Liver (tissue), 9 donors: ENCODE results near the gene PWWP2A. TPM values are rescaled to one million over a fixed set of nuclear protein-coding genes. Genes with fewer than 3 reads are reported as not detected.
"Not testable (repeated sequence)": the region's sequence is repeated elsewhere in the genome, so short reads cannot be mapped to it uniquely, and the experiment has no call there.

Source experiments
- DNase-seq: peaks from one replicate; pipeline ENCODE4 v3.0.0-alpha.2; 2017; ENCODE audit warnings: low spot score
- H3K27ac ChIP-seq, 2 donors: one replicate each; pipeline ENCODE4 v1.7.0; 2013; ENCODE audit warnings: inconsistent platforms in 2 of 2, low read length in 2 of 2, control low read depth in 1 of 2, low read depth in 1 of 2, mild to moderate bottlenecking in 1 of 2
- H3K27me3 ChIP-seq, 4 donors: one replicate each; pipeline versions ENCODE4 v1.6.1 to v1.7.0; 2013; ENCODE audit warnings: low read length in 3 of 4, inconsistent platforms in 1 of 4, mild to moderate bottlenecking in 1 of 4, moderate library complexity in 1 of 4; ENCODE audit not compliant: control insufficient read depth in 4 of 4, insufficient read depth in 4 of 4
- H3K36me3 ChIP-seq, 4 donors: one replicate each; pipeline versions ENCODE4 v1.6.1 to v1.7.0; 2013; ENCODE audit warnings: low read length in 3 of 4, mild to moderate bottlenecking in 3 of 4, low read depth in 1 of 4, moderate library complexity in 1 of 4; ENCODE audit not compliant: control insufficient read depth in 4 of 4, insufficient read depth in 3 of 4
- H3K4me1 ChIP-seq, 4 donors: one replicate each; pipeline versions ENCODE4 v1.6.1 to v1.7.0; 2013; ENCODE audit warnings: low read length in 3 of 4, mild to moderate bottlenecking in 3 of 4, moderate library complexity in 1 of 4; ENCODE audit not compliant: control insufficient read depth in 4 of 4, insufficient read depth in 4 of 4
- H3K4me3 ChIP-seq, 3 donors: one replicate each; pipeline versions ENCODE4 v1.6.1 to v1.7.0; 2013; ENCODE audit warnings: low read length in 3 of 3, control low read depth in 1 of 3, low read depth in 1 of 3, mild to moderate bottlenecking in 1 of 3
- H3K9ac ChIP-seq, 2 donors: one replicate each; pipeline ENCODE4 v1.7.0; 2013; ENCODE audit warnings: low read length in 2 of 2, mild to moderate bottlenecking in 2 of 2, moderate library complexity in 2 of 2, control low read depth in 1 of 2, low read depth in 1 of 2
- H3K9me3 ChIP-seq, 4 donors: one replicate each; pipeline versions ENCODE4 v1.6.1 to v1.7.0; 2013; ENCODE audit warnings: low read length in 3 of 4; ENCODE audit not compliant: control insufficient read depth in 4 of 4
- ATF3 ChIP-seq: IDR thresholded peaks from 2 replicates; pipeline ENCODE4 v1.6.1; 2016; ENCODE audit warnings: antibody characterized with exemption
- CTCF ChIP-seq: fragments of 150-350 bp; IDR thresholded peaks from 2 replicates; pipeline ENCODE4 v1.5.1; 2017; ENCODE audit warnings: improper control_type of control experiment, low read depth, low read length; ENCODE audit not compliant: missing input control
- EGR1 ChIP-seq, 2 donors: IDR thresholded peaks; 2 replicates each; pipeline ENCODE4 v1.6.1; 2016 to 2018; ENCODE audit warnings: antibody characterized with exemption in 2 of 2, low read depth in 2 of 2
- FOXA1 ChIP-seq: IDR thresholded peaks from 2 replicates; pipeline ENCODE4 v1.6.1; 2016; ENCODE audit warnings: antibody characterized with exemption
- FOXA2 ChIP-seq: IDR thresholded peaks from 2 replicates; pipeline ENCODE4 v1.6.1; 2016; ENCODE audit warnings: antibody characterized with exemption
- HNF4A ChIP-seq, 2 donors: conservative IDR thresholded peaks; 2 replicates each; pipeline ENCODE4 v1.6.1; 2016; ENCODE audit warnings: antibody characterized with exemption in 2 of 2, mild to moderate bottlenecking in 2 of 2
- HNF4G ChIP-seq: IDR thresholded peaks from 2 replicates; pipeline ENCODE4 v1.6.1; 2016; ENCODE audit warnings: antibody characterized with exemption
- NR2F2 ChIP-seq: IDR thresholded peaks from 2 replicates; pipeline ENCODE4 v1.6.1; 2016; ENCODE audit warnings: antibody characterized with exemption
- RAD21 ChIP-seq, 2 donors: IDR thresholded peaks; 2 replicates each; pipeline ENCODE4 v1.6.1; 2016; ENCODE audit warnings: antibody characterized with exemption in 2 of 2, mild to moderate bottlenecking in 2 of 2
- REST ChIP-seq: IDR thresholded peaks from 2 replicates; pipeline ENCODE4 v1.6.1; 2016; ENCODE audit warnings: antibody characterized with exemption, mild to moderate bottlenecking
- RXRA ChIP-seq, 2 donors: IDR thresholded peaks; 2 replicates each; pipeline ENCODE4 v1.6.1; 2017 to 2018; ENCODE audit warnings: antibody characterized with exemption in 2 of 2, mild to moderate bottlenecking in 1 of 2
- SP1 ChIP-seq: IDR thresholded peaks from 2 replicates; pipeline ENCODE4 v1.6.1; 2018; ENCODE audit warnings: antibody characterized with exemption, mild to moderate bottlenecking
- TAF1 ChIP-seq: conservative IDR thresholded peaks from 2 replicates; pipeline ENCODE4 v1.6.1; 2016; ENCODE audit warnings: antibody characterized with exemption, mild to moderate bottlenecking
- YY1 ChIP-seq: IDR thresholded peaks from 2 replicates; pipeline ENCODE4 v1.6.1; 2016; ENCODE audit warnings: antibody characterized with exemption, mild to moderate bottlenecking
- ZBTB33 ChIP-seq: IDR thresholded peaks from 2 replicates; pipeline ENCODE4 v1.6.1; 2016; ENCODE audit warnings: antibody characterized with exemption
- WGBS: extraction: QIAGEN DNeasy Blood & Tissue Kit; methylation state at CpG from one replicate; pipeline ENCODE4 v1.1.7; 2013; 5-methylcytosine and 5-hydroxymethylcytosine counted together
- polyA plus RNA-seq, 2 donors: library from polyadenylated mRNA; stranded (reverse) in 1 of 2; unstranded in 1 of 2; fragments of 200-250 nt in 1 of 2; fragments of >200 nt in 1 of 2; fragmentation: Nextera tagmentation in 1 of 2; extraction: Ambion mirVana in 1 of 2; gene quantifications; one replicate each; pipeline versions ENCODE4 v1.2.1 to v1.2.3, GENCODE V29; 2013 to 2015
- total RNA-seq, 2 donors: library from RNA; depleted of rRNA; stranded (reverse); fragments of >200 nt; gene quantifications; one replicate each; pipeline ENCODE4 v1.2.3, GENCODE V29; 2014
- donor health status: healthy.
- donor health status: healthy.
- donor health status: healthy.
- donor health status: healthy.
- donor health status: healthy.

Gene PWWP2A
- total and polyA plus RNA-seq, 4 donors: 4.8 to 14.6 (median 8.2) TPM

- H3K4me3 ChIP-seq, H3K27ac ChIP-seq, DNase-seq, H3K36me3 ChIP-seq, H3K9ac ChIP-seq, H3K9me3 ChIP-seq, H3K27me3 ChIP-seq, H3K4me1 ChIP-seq: not testable (repeated sequence)
- WGBS: 91% methylated on average over 7 of the region's 7 CpGs
Measured at GRCh38 chr5:160144436-160144835, 25.2 kb upstream of the PWWP2A start.

- Histone ChIP-seq H3K27ac (no peak overlapping the region), H3K27me3 (no peaks in the 10 kb centered on the region), H3K9me3 (no peaks in the 10 kb centered on the region), H3K36me3 (no peaks in the 10 kb centered on the region), H3K4me3 (no peak overlapping the region), H3K4me1 (no peaks in the 10 kb centered on the region), H3K9ac (no peak overlapping the region)
- TF ChIP-seq YY1 (no peak), RXRA (IDR thresholded peaks at IDR 0.05) (no peak), EGR1 (IDR thresholded peaks at IDR 0.05; ENCODE audit: low read depth in 2 of 2) (no peak), TAF1 (no peak), FOXA2 (no peak), FOXA1 (no peak), CTCF (no peak), RAD21 (IDR thresholded peaks at IDR 0.05) (no peak), ZBTB33 (no peak), ATF3 (no peak), REST (no peak), HNF4G (no peak), SP1 (no peak), NR2F2 (no peak), HNF4A (conservative IDR thresholded peaks at IDR 0.05) (no peak)
- DNase-seq: no peak
- WGBS: 97% methylated on average over 1 of the region's 1 CpG
Measured at GRCh38 chr5:160134332-160134731, 15.1 kb upstream of the PWWP2A start.
